Muscle of leg (tissue), 11 donors: ENCODE measurements around the gene ZBTB2. TPM values are rescaled to one million over a fixed set of nuclear protein-coding genes. Genes with fewer than 3 reads are reported as not detected.
A peak's percentile ranks its signal among the peaks of the same experiment; 100 is the strongest.
"Not testable (repeated sequence)": the region's sequence is repeated elsewhere in the genome, so short reads cannot be mapped to it uniquely, and the experiment has no call there.

Experiments
- DNase-seq: peaks from one replicate; pipeline ENCODE4 v3.0.0; 2013
- H3K27ac ChIP-seq: one replicate; pipeline ENCODE4 v1.5.1; 2013; ENCODE audit warnings: mild to moderate bottlenecking, low read length, control low read depth
- H3K27me3 ChIP-seq: one replicate; pipeline ENCODE4 v1.6.1; 2013; ENCODE audit warnings: low read length; ENCODE audit not compliant: control insufficient read depth, insufficient read depth
- H3K36me3 ChIP-seq: one replicate; pipeline ENCODE4 v1.6.1; 2013; ENCODE audit warnings: low read length; ENCODE audit not compliant: control insufficient read depth, insufficient read depth
- H3K4me1 ChIP-seq: one replicate; pipeline ENCODE4 v1.6.1; 2013; ENCODE audit warnings: low read length; ENCODE audit not compliant: control insufficient read depth, insufficient read depth
- H3K4me3 ChIP-seq: one replicate; pipeline ENCODE4 v1.5.1; 2013; ENCODE audit warnings: low read length, control low read depth
- H3K9me3 ChIP-seq: replicated peaks from 2 replicates; pipeline ENCODE4 v1.6.1; 2013; ENCODE audit warnings: low read depth, low read length; ENCODE audit not compliant: control insufficient read depth
- WGBS: methylation state at CpG from one replicate; pipeline ENCODE4 v1.1.5; 2013; ENCODE audit warnings: missing lambda C conversion rate; ENCODE audit not compliant: insufficient coverage; 5-methylcytosine and 5-hydroxymethylcytosine counted together
- polyA plus RNA-seq, 8 donors: library from polyadenylated mRNA; unstranded; fragments of 120-200 nt; gene quantifications; one replicate each; pipeline versions ENCODE4 v1.2.1 to v1.2.3, GENCODE V29; 2013; ENCODE audit warnings: inconsistent platforms in 1 of 8, low replicate concordance in 1 of 8; ENCODE audit not compliant: insufficient read length in 8 of 8, insufficient read depth in 1 of 8
- total RNA-seq: library from RNA; stranded (reverse); fragments of 120-200 nt; gene quantifications from one replicate; pipeline ENCODE4 v1.2.4, GENCODE V29; 2013

The ZBTB2 gene
- total and polyA plus RNA-seq, 9 donors = 8.2 to 14.7 (median 10.0) TPM

GRCh38 chr6:151322570-151322969 lies 68.8 kb downstream of the ZBTB2 start:
- no peak for DNase-seq
- Histone ChIP-seq H3K27me3 (peaks cover 3% of the 10 kb centered on the region), H3K4me3 (no peak overlapping the region), H3K36me3 (no peaks in the 10 kb centered on the region), H3K27ac (no peak overlapping the region), H3K9me3 (no peaks in the 10 kb centered on the region), H3K4me1 (peaks cover 19% of the 10 kb centered on the region)
- WGBS = 93% methylated on average over 3 of the region's 9 CpGs

- Histone ChIP-seq H3K4me1 (peaks cover 21% of the 10 kb centered on the region), H3K27ac (no peak overlapping the region), H3K9me3 (no peaks in the 10 kb centered on the region), H3K4me3 (no peak overlapping the region), H3K36me3 (no peaks in the 10 kb centered on the region), H3K27me3 (peaks cover 3% of the 10 kb centered on the region)
- WGBS = 100% methylated on average over 1 of the region's 1 CpG
- DNase-seq = no peak
These were observed 69.9 kb downstream of the ZBTB2 start for GRCh38 chr6:151321438-151321837.

DNA sequence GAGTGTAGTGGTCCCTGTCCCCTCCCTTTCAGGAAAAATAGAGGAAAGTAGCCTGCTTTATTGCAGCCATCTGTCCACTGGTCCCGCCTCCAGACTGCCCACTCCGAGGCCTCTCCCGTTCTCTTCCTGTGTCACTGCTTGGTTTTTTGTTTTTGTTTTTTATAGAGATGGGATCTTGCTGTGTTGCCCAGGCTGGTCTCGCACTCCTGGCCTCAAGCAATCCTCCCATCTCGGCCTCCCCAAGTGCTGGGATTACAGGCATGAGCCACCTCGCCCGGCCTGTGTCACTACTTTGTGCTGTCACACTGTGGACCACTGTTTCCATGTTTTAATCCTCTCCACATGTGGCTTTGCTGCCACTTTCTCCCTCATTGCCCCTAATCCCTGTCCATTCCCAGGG lies 71.2 kb downstream of the ZBTB2 start:
- no peak for DNase-seq
- WGBS = 93% methylated on average over 5 of the region's 7 CpGs
- Histone ChIP-seq H3K36me3 (no peaks in the 10 kb centered on the region), H3K4me1 (peaks cover 16% of the 10 kb centered on the region), H3K27me3 (no peaks in the 10 kb centered on the region), H3K27ac (no peak overlapping the region), H3K4me3 (no peak overlapping the region), H3K9me3 (no peaks in the 10 kb centered on the region)

- no peaks in the 10 kb centered on the region for H3K36me3 ChIP-seq
- H3K9me3 ChIP-seq = no peaks in the 10 kb centered on the region
- no peaks in the 10 kb centered on the region for H3K27me3 ChIP-seq
- no peak for DNase-seq
- H3K4me3 ChIP-seq = no peak overlapping the region
- peaks cover 4% of the 10 kb centered on the region for H3K4me1 ChIP-seq
- 58% methylated on average over 2 of the region's 3 CpGs for WGBS
- no peak overlapping the region for H3K27ac ChIP-seq
These were observed 73.4 kb downstream of the ZBTB2 start for GRCh38 chr6:151317995-151318365.

GRCh38 chr6:151317103-151317994 lies 74.0 kb downstream of the ZBTB2 start:
- Histone ChIP-seq H3K27ac (peak overlapping the region; percentile 25), H3K27me3 (no peaks in the 10 kb centered on the region), H3K9me3 (no peaks in the 10 kb centered on the region), H3K36me3 (no peaks in the 10 kb centered on the region), H3K4me1 (peaks cover 5% of the 10 kb centered on the region), H3K4me3 (no peak overlapping the region)
- DNase-seq = peak; percentile 45
- WGBS = 56% methylated on average over 1 of the region's 2 CpGs

DNA sequence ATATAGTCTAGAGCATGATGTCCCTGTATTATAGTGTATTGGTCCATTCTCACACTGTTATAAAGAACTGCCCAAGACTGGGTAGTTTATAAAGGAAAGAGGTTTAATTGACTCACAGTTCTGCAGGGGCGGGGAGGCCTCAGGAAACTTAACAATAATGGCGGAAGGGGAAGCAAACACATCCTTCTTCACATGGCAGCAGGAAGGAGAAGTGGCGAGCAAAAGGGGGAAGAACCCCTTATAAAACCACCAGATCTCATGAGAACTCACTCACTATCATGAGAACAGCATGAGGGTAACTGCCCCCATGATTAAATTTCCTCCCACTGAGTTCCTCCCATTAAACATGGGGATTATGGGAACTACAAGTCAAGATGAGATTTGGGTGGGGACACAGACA lies 75.7 kb downstream of the ZBTB2 start:
- not testable (repeated sequence) for DNase-seq, H3K36me3 ChIP-seq
- WGBS = no CpG with 5 or more reads among the region's 3 CpGs

More for the DNA sequence above, 75.7 kb downstream of the ZBTB2 start:
- H3K9me3 ChIP-seq, H3K27ac ChIP-seq, H3K27me3 ChIP-seq, H3K4me3 ChIP-seq, H3K4me1 ChIP-seq: not testable (repeated sequence)

Other genes starting within 250 kb of the ZBTB2 start
- gene AKAP12, start 151.6 kb downstream of the ZBTB2 start, total RNA-seq = 148 TPM
- gene AKAP12, start 151.6 kb downstream of the ZBTB2 start, polyA plus RNA-seq = 100 to 1,000 TPM in 6 of 8 donors, 10 to 100 TPM in 2; 73.2 to 160 (median 120) TPM
- gene RMND1, start 60.6 kb upstream of the ZBTB2 start, total RNA-seq = 24.0 TPM
- gene RMND1, start 60.6 kb upstream of the ZBTB2 start, polyA plus RNA-seq = 10 to 100 TPM; 16.2 to 23.5 (median 19.3) TPM
- 1.2 TPM for gene CCDC170, start 102.5 kb upstream of the ZBTB2 start, total RNA-seq
- 1 to 10 TPM in 2 of 8 donors, under 1 TPM in 6; 0.41 to 1.4 (median 0.67) TPM for gene CCDC170, start 102.5 kb upstream of the ZBTB2 start, polyA plus RNA-seq